Measurements from ENCODE around the gene TMCO2. TPM values are rescaled to one million over a fixed set of nuclear protein-coding genes. Genes with fewer than 3 reads are reported as not detected.

Gene TMCO2
- total RNA-seq, 1 experiment from 2014 or later, result not detected

- no peaks in the 10 kb centered on the region for H3K9me2 ChIP-seq (ENCODE audit: insufficient read depth)
- H3K4me3 ChIP-seq (replicated peaks in 1 of 2; ENCODE audit: low read depth in 1 of 2, low read length in 2 of 2), result no peak overlapping the region
- DNase-seq (ENCODE audit: low read depth, low spot score), result no peak
- no peaks in the 10 kb centered on the region for H3K9me3 ChIP-seq (ENCODE audit: control insufficient read depth in 1 of 2, insufficient read depth in 1 of 2, low read depth in 1 of 2, low read length in 2 of 2)
- no peak overlapping the region for H3K27ac ChIP-seq (ENCODE audit: low read depth, low read length)
- H4K20me1 ChIP-seq (ENCODE audit: insufficient read depth), result no peaks in the 10 kb centered on the region
- intact Hi-C loops (cut with micrococcal nuclease), result no loop called here
- H3K4me1 ChIP-seq (ENCODE audit: control insufficient read depth in 1 of 2, insufficient read depth in 2 of 2, low read length in 2 of 2), result peaks cover 16 to 35% of the 10 kb centered on the region in 2 experiments
- ChIA-PET POLR2A (no interaction called here), CTCF (no interaction called here), RAD21 (ENCODE audit: low non-redundant PET in 1 of 2, low total read pairs in 2 of 2, uncharacterized antibody in 2 of 2, unreplicated experiment in 2 of 2) (no interaction called here)
- no peak overlapping the region for H3K4me2 ChIP-seq (ENCODE audit: low read length)
- BruUV-seq (replicated peaks), result no TSS peak
- no peak for TF ChIP-seq ZNF274 (IDR thresholded peaks at IDR 0.05; ENCODE audit: low read depth, low read length)
- ATAC-seq, result no peak
- H3K27me3 ChIP-seq (ENCODE audit: insufficient read depth, low read length), result no peaks in the 10 kb centered on the region
- no peak overlapping the region for H3K9ac ChIP-seq (ENCODE audit: low read length)
- H2AFZ ChIP-seq (ENCODE audit: low read depth, low read length, poor library complexity, severe bottlenecking), result no peak overlapping the region
- no peaks in the 10 kb centered on the region for H3K79me2 ChIP-seq (ENCODE audit: insufficient read depth, low read length)
- peaks cover 22 to 32% of the 10 kb centered on the region in 2 experiments for H3K36me3 ChIP-seq (ENCODE audit: control insufficient read depth in 1 of 2, insufficient read depth in 2 of 2, low read length in 2 of 2)
Measured at GRCh38 chr1:40239626-40240025, 8.1 kb upstream of the TMCO2 start.

- ChIA-PET POLR2A (interaction anchor here (0.9 kb wide), 1 partner anchor 11 kb away, joined by 4 read pairs; no protein-coding TSS in a partner anchor), RAD21 (ENCODE audit: low non-redundant PET in 1 of 2, low total read pairs in 2 of 2, uncharacterized antibody in 2 of 2, unreplicated experiment in 2 of 2) (interaction anchor here in 1 of 2 experiments (0.7 kb wide), 1 partner anchor 81 kb away, joined by 3 read pairs; no protein-coding TSS in a partner anchor), CTCF (interaction anchor here (0.8 to 1.5 kb wide), 2 partner anchors 16 to 96 kb away, joined by 3 to 4 read pairs; no protein-coding TSS in a partner anchor)
- TF ChIP-seq FOSL1 (IDR thresholded peaks at IDR 0.05; ENCODE audit: low read depth) (no peak), RAD21 (IDR thresholded peaks at IDR 0.05; ENCODE audit: low read depth) (no peak), CTCF (IDR thresholded peaks at IDR 0.05 in 2 of 3, conservative IDR thresholded peaks at IDR 0.05 in 1 of 3; ENCODE audit: borderline replicate concordance in 1 of 3, insufficient read depth in 1 of 3, low read depth in 2 of 3, low read length in 2 of 3) (no peak), REST (IDR thresholded peaks at IDR 0.05; ENCODE audit: low read depth) (no peak), TCF7L2 (IDR thresholded peaks at IDR 0.05; ENCODE audit: borderline replicate concordance, extremely low read depth, insufficient read depth, insufficient read length) (no peak), YY1 (IDR thresholded peaks at IDR 0.05; ENCODE audit: extremely low read depth, insufficient replicate concordance, low read depth, low read length) (no peak), EGR1 (IDR thresholded peaks at IDR 0.05; ENCODE audit: low read depth) (no peak), SIN3A (IDR thresholded peaks at IDR 0.05; ENCODE audit: low read depth) (no peak), POLR2A (IDR thresholded peaks at IDR 0.05; ENCODE audit: borderline replicate concordance, extremely low read depth, insufficient read depth, insufficient read length) (no peak), SRF (IDR thresholded peaks at IDR 0.05; ENCODE audit: low read depth) (no peak), MAX (IDR thresholded peaks at IDR 0.05) (no peak), CEBPB (IDR thresholded peaks at IDR 0.05; ENCODE audit: low read depth) (no peak), EZH2 (IDR thresholded peaks at IDR 0.05) (no peak), JUND (IDR thresholded peaks at IDR 0.05) (no peak), EZH2phosphoT487 (IDR thresholded peaks at IDR 0.05; ENCODE audit: borderline replicate concordance) (no peak), ZNF274 (IDR thresholded peaks at IDR 0.05; ENCODE audit: low read depth, low read length) (no peak), ELF1 (IDR thresholded peaks at IDR 0.05; ENCODE audit: borderline replicate concordance, low read depth) (no peak)
Measured at GRCh38 chr1:40240390-40240789, 7.3 kb upstream of the TMCO2 start.

More at GRCh38 chr1:40240390-40240789, 7.3 kb upstream of the TMCO2 start:
- Histone ChIP-seq H3K9ac (ENCODE audit: low read length) (no peak overlapping the region), H3K9me3 (ENCODE audit: control insufficient read depth in 1 of 2, insufficient read depth in 1 of 2, low read depth in 1 of 2, low read length in 2 of 2) (no peaks in the 10 kb centered on the region), H3K79me2 (ENCODE audit: insufficient read depth, low read length) (no peaks in the 10 kb centered on the region), H3K36me3 (ENCODE audit: control insufficient read depth in 1 of 2, insufficient read depth in 2 of 2, low read length in 2 of 2) (peaks cover 21 to 30% of the 10 kb centered on the region in 2 experiments), H4K20me1 (ENCODE audit: insufficient read depth) (no peaks in the 10 kb centered on the region), H3K4me3 (replicated peaks in 1 of 2; ENCODE audit: low read depth in 1 of 2, low read length in 2 of 2) (no peak overlapping the region), H3K27ac (ENCODE audit: low read depth, low read length) (no peak overlapping the region), H3K4me1 (ENCODE audit: control insufficient read depth in 1 of 2, insufficient read depth in 2 of 2, low read length in 2 of 2) (peaks cover 18 to 43% of the 10 kb centered on the region in 2 experiments), H3K9me2 (ENCODE audit: insufficient read depth) (no peaks in the 10 kb centered on the region), H3K27me3 (ENCODE audit: insufficient read depth, low read length) (no peaks in the 10 kb centered on the region), H3K4me2 (ENCODE audit: low read length) (no peak overlapping the region), H2AFZ (ENCODE audit: low read depth, low read length, poor library complexity, severe bottlenecking) (no peak overlapping the region)
- DNase-seq (ENCODE audit: low read depth, low spot score), result no peak
- BruUV-seq (replicated peaks), result no TSS peak
- no peak for ATAC-seq
- intact Hi-C loops (cut with micrococcal nuclease), result no loop called here
